ENCODE data around the gene GABARAP. TPM values are rescaled to one million over a fixed set of nuclear protein-coding genes. Genes with fewer than 3 reads are reported as not detected.

The GABARAP gene
- total RNA-seq, 1 donor from 2014 or later, result 418 TPM

- no peak for TF ChIP-seq CTCF (IDR thresholded peaks at IDR 0.05; ENCODE audit: unreplicated experiment)
- DNase-seq (ENCODE audit: low spot score), result no peak
- Mint-ChIP-seq H3K4me1 (ENCODE audit: unreplicated experiment) (peaks cover 47% of the 10 kb centered on the region), H3K9me3 (ENCODE audit: unreplicated experiment) (no peaks in the 10 kb centered on the region), H3K36me3 (ENCODE audit: low read depth, unreplicated experiment) (peaks cover 56% of the 10 kb centered on the region), H3K27me3 (ENCODE audit: unreplicated experiment) (peaks cover 42% of the 10 kb centered on the region), H3K27ac (ENCODE audit: unreplicated experiment) (peak overlapping the region; percentile 89), H3K4me3 (ENCODE audit: unreplicated experiment) (peak overlapping the region; percentile 98)
These were observed 3.7 kb downstream of the GABARAP start for GRCh38 chr17:7238420-7239090.

GRCh38 chr17:7237761-7238419, 4.4 kb downstream of the GABARAP start:
- Mint-ChIP-seq H3K27ac (ENCODE audit: unreplicated experiment) (peak overlapping the region; percentile 76), H3K36me3 (ENCODE audit: low read depth, unreplicated experiment) (peaks cover 50% of the 10 kb centered on the region), H3K4me1 (ENCODE audit: unreplicated experiment) (peaks cover 46% of the 10 kb centered on the region), H3K4me3 (ENCODE audit: unreplicated experiment) (peak overlapping the region; percentile 99), H3K9me3 (ENCODE audit: unreplicated experiment) (no peaks in the 10 kb centered on the region), H3K27me3 (ENCODE audit: unreplicated experiment) (peaks cover 42% of the 10 kb centered on the region)
- DNase-seq (ENCODE audit: low spot score), result peak; percentile 65
- no peak for TF ChIP-seq CTCF (IDR thresholded peaks at IDR 0.05; ENCODE audit: unreplicated experiment)

- no peak for TF ChIP-seq CTCF (IDR thresholded peaks at IDR 0.05; ENCODE audit: unreplicated experiment)
- Mint-ChIP-seq H3K36me3 (ENCODE audit: low read depth, unreplicated experiment) (peaks cover 51% of the 10 kb centered on the region), H3K27ac (ENCODE audit: unreplicated experiment) (peak overlapping the region; percentile 76)
These were observed 4.9 kb downstream of the GABARAP start for GRCh38 chr17:7237266-7237760.

GRCh38 chr17:7236808-7237207, 5.4 kb downstream of the GABARAP start:
- peaks cover 36% of the 10 kb centered on the region for H3K27me3 Mint-ChIP-seq (ENCODE audit: unreplicated experiment)
- no peaks in the 10 kb centered on the region for H3K9me3 Mint-ChIP-seq (ENCODE audit: unreplicated experiment)
- peaks cover 54% of the 10 kb centered on the region for H3K36me3 Mint-ChIP-seq (ENCODE audit: low read depth, unreplicated experiment)
- H3K4me3 Mint-ChIP-seq (ENCODE audit: unreplicated experiment), result peak overlapping the region; percentile 99
- peaks cover 46% of the 10 kb centered on the region for H3K4me1 Mint-ChIP-seq (ENCODE audit: unreplicated experiment)
- no peak for DNase-seq (ENCODE audit: low spot score)
- TF ChIP-seq CTCF (IDR thresholded peaks at IDR 0.05; ENCODE audit: unreplicated experiment), result no peak
- peak overlapping the region; percentile 76 for H3K27ac Mint-ChIP-seq (ENCODE audit: unreplicated experiment)

More at GRCh38 chr17:7237266-7237760, 4.9 kb downstream of the GABARAP start:
- H3K9me3 Mint-ChIP-seq (ENCODE audit: unreplicated experiment), result no peaks in the 10 kb centered on the region
- DNase-seq (ENCODE audit: low spot score), result no peak
- peak overlapping the region; percentile 99 for H3K4me3 Mint-ChIP-seq (ENCODE audit: unreplicated experiment)
- H3K4me1 Mint-ChIP-seq (ENCODE audit: unreplicated experiment), result peaks cover 45% of the 10 kb centered on the region
- H3K27me3 Mint-ChIP-seq (ENCODE audit: unreplicated experiment), result peaks cover 40% of the 10 kb centered on the region

Measured in endothelial cell (in vitro differentiated cells).